SU-DHL-6 (cell line): ENCODE measurements around the gene KLRC4.
"Not testable (repeated sequence)": the region's sequence is repeated elsewhere in the genome, so short reads cannot be mapped to it uniquely, and the experiment has no call there.

ENCODE experiments used
- H2AFZ ChIP-seq: fragments of 200-600 bp; sonication (generic); 2 replicates; pipeline ENCODE4 v1.6.1; 2014; ENCODE audit warnings: low read depth, mild to moderate bottlenecking, moderate library complexity, mixed read lengths, antibody characterized with exemption, low read length; ENCODE audit not compliant: severe bottlenecking
- H3F3A ChIP-seq: fragments of 200-600 bp; shearing (Covaris generic); 2 replicates; pipeline ENCODE4 v1.6.0; 2016; ENCODE audit warnings: antibody characterized with exemption, mild to moderate bottlenecking; ENCODE audit not compliant: insufficient read depth
- H3K27ac ChIP-seq: fragments of 200-600 bp; sonication (generic); 2 replicates; pipeline ENCODE4 v1.5.1; 2016; ENCODE audit warnings: low read depth, mild to moderate bottlenecking, low read length, moderate library complexity, mixed read lengths
- H3K27me3 ChIP-seq: fragments of 200-600 bp; sonication (generic), shearing (Covaris generic); 2 replicates; pipeline ENCODE4 v1.6.0; 2014; ENCODE audit warnings: mild to moderate bottlenecking, low read length
- H3K36me3 ChIP-seq: fragments of 200-600 bp; sonication (generic); 2 replicates; pipeline ENCODE4 v1.6.1; 2014; ENCODE audit warnings: mild to moderate bottlenecking, low read length, mixed read lengths
- H3K4me2 ChIP-seq: fragments of 300-600, 200-600 bp; shearing (Covaris generic), sonication (generic); 2 replicates; pipeline ENCODE4 v1.6.0; 2014; ENCODE audit warnings: low read length, low read depth, mild to moderate bottlenecking; ENCODE audit not compliant: poor library complexity, severe bottlenecking
- H3K4me3 ChIP-seq: fragments of 200-600 bp; sonication (generic); 2 replicates; pipeline ENCODE4 v1.5.1; 2014; ENCODE audit warnings: antibody characterized with exemption, low read length, mild to moderate bottlenecking, mixed read lengths; ENCODE audit not compliant: insufficient read depth, poor library complexity, severe bottlenecking
- H3K79me2 ChIP-seq: fragments of 200-600 bp; sonication (generic); 2 replicates; pipeline ENCODE4 v1.6.1; 2014; ENCODE audit warnings: mild to moderate bottlenecking, low read length, moderate library complexity; ENCODE audit not compliant: insufficient read depth
- H3K9ac ChIP-seq: fragments of 200-600 bp; sonication (generic); 2 replicates; pipeline ENCODE4 v1.7.0; 2014; ENCODE audit warnings: mild to moderate bottlenecking, low read length
- H3K9me2 ChIP-seq: fragments of 200-600 bp; sonication (generic); replicated peaks from 2 replicates; pipeline ENCODE4 v1.6.1; 2014; ENCODE audit warnings: low read length; ENCODE audit not compliant: insufficient read depth
- H3K9me3 ChIP-seq: fragments of 200-600 bp; sonication (generic); 2 replicates; pipeline ENCODE4 v1.6.1; 2014; ENCODE audit warnings: low read length, mixed read lengths; ENCODE audit not compliant: insufficient read depth
- H4K20me1 ChIP-seq: fragments of 200-600 bp; sonication (generic); 2 replicates; pipeline ENCODE4 v1.6.1; 2014; ENCODE audit warnings: low read depth, mild to moderate bottlenecking, antibody characterized with exemption, low read length, moderate library complexity, mixed read lengths

The KLRC4 gene

GRCh38 chr12:10437601-10438000, 28.0 kb upstream of the KLRC4 start:
- H3K9me3 ChIP-seq, H3K36me3 ChIP-seq, H3K79me2 ChIP-seq, H3K4me3 ChIP-seq, H3K9me2 ChIP-seq, H3K4me2 ChIP-seq, H4K20me1 ChIP-seq, H3K9ac ChIP-seq, H2AFZ ChIP-seq, H3K27ac ChIP-seq, H3K27me3 ChIP-seq, H3F3A ChIP-seq: not testable (repeated sequence)

DNA sequence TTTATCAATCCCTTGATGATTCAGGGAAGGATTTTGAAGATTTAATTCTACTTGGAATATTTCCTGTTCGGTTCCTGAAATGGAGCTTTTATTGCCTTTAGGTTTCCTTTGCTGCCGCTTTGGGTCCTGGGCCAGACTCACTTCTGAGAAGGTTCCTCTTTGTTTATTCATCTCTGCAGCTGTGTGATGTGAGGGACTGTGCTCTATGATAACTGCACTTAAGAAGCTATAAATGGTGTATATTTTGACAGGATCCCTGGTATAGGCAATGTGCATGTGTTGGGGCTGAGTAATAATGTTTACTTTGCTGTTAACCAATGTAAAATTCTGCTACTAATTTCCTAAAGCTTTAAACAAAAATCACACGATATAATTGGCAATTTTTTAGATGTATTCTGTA, 26.3 kb upstream of the KLRC4 start, which contains the start of gene KLRC2:
TSS of gene KLRC2 (minus strand) at position 195 of the 400 bp plus-strand sequence. CDS start at position 171, 24 bp downstream.
- H3F3A ChIP-seq, H4K20me1 ChIP-seq, H3K4me2 ChIP-seq, H2AFZ ChIP-seq, H3K9me2 ChIP-seq, H3K79me2 ChIP-seq, H3K27ac ChIP-seq, H3K9ac ChIP-seq, H3K4me3 ChIP-seq, H3K9me3 ChIP-seq, H3K27me3 ChIP-seq, H3K36me3 ChIP-seq: not testable (repeated sequence)

GRCh38 chr12:10430623-10431022, 21.1 kb upstream of the KLRC4 start:
- H3K4me3 ChIP-seq, H3F3A ChIP-seq, H3K79me2 ChIP-seq, H3K36me3 ChIP-seq, H3K9me2 ChIP-seq, H3K27ac ChIP-seq, H3K9ac ChIP-seq, H2AFZ ChIP-seq, H3K9me3 ChIP-seq, H3K27me3 ChIP-seq, H4K20me1 ChIP-seq, H3K4me2 ChIP-seq: not testable (repeated sequence)

GRCh38 chr12:10425938-10426337, 16.4 kb upstream of the KLRC4 start:
- H3K4me3 ChIP-seq, H3K4me2 ChIP-seq, H2AFZ ChIP-seq, H3F3A ChIP-seq, H3K36me3 ChIP-seq, H3K9me3 ChIP-seq, H4K20me1 ChIP-seq, H3K9me2 ChIP-seq, H3K27me3 ChIP-seq, H3K79me2 ChIP-seq, H3K27ac ChIP-seq, H3K9ac ChIP-seq: not testable (repeated sequence)

DNA sequence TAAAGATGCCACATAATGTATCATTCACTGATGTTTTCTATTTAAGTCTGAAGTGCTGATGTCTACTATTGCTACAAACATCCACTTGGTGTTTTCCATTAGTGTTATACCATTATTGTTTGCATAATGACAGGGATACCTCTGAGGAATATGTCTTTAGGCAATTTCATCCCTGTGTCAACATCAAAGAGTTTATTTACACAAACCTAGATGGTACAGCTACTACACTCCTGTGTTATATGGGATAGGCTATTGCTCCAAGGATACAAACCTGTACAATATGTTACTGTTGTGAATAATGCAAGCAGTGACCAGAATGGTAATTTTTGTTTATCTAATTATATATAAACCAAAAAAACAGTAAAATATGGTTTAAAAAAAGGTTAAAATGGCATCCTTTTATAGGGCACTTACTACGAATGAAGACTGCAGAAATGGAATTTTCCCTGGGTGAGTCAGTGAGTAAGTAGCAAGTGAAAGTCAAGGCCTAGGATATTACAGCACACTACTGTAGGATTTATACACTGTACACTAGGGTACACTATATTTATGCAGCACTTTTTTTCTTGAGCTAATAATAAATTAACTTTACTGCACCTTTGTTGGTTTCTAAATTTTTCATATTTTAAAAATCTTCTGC, 14.8 kb upstream of the KLRC4 start:
- H3K4me3 ChIP-seq, H3K27me3 ChIP-seq, H3F3A ChIP-seq, H3K9me2 ChIP-seq, H3K79me2 ChIP-seq, H3K36me3 ChIP-seq, H3K9me3 ChIP-seq, H4K20me1 ChIP-seq, H3K9ac ChIP-seq, H2AFZ ChIP-seq, H3K4me2 ChIP-seq, H3K27ac ChIP-seq: not testable (repeated sequence)

DNA sequence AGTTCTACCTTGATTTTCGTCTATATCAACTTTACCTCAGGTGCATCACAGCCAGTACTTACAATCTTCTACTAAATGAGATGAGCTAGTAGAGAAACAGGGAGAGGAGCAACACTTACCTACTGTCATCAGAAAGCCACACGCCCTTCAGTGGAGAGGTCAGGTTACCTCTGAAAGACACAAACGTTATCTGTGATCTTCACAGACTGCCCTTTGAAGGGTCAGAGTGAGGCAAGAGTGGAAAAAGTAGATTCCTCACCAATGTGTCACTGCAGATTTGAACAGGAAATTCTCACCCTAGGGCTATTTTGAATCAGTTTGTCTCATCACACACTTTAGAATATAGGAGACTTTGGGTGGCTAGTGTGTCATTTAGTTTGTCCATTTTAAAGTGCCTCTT, 12.6 kb upstream of the KLRC4 start:
- not testable (repeated sequence) for H3K9me2 ChIP-seq, H2AFZ ChIP-seq, H3K4me3 ChIP-seq, H3K27me3 ChIP-seq, H3K27ac ChIP-seq, H4K20me1 ChIP-seq, H3K79me2 ChIP-seq, H3K9ac ChIP-seq, H3K9me3 ChIP-seq, H3K36me3 ChIP-seq, H3K4me2 ChIP-seq, H3F3A ChIP-seq

DNA sequence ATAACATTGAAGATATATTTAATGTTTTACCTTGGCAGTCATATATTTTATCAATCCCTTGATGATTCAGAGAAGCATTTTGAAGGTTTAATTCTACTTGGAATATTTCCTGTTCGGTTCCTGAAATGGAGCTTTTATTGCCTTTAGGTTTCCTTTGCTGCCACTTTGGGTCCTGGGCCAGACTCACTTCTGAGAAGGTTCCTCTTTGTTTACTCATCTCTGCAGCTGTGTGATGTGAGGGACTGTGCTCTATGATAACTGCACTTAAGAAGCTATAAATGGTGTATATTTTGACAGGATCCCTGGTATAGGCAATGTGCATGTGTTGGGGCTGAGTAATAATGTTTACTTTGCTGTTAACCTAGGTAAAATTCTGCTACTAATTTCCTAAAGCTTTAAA, 10.8 kb upstream of the KLRC4 start, which contains the start of gene KLRC3:
TSS of gene KLRC3 (minus strand) at position 262 of the 400 bp plus-strand sequence. CDS start at position 217, 45 bp downstream.
- H3K79me2 ChIP-seq, H3K27ac ChIP-seq, H3F3A ChIP-seq, H3K36me3 ChIP-seq, H3K9me3 ChIP-seq, H3K4me2 ChIP-seq, H2AFZ ChIP-seq, H3K9ac ChIP-seq, H3K27me3 ChIP-seq, H3K9me2 ChIP-seq, H4K20me1 ChIP-seq, H3K4me3 ChIP-seq: not testable (repeated sequence)
